Liver (tissue), 3 donors: ENCODE measurements around the gene DNAJC2.
"Not testable (repeated sequence)": the region's sequence is repeated elsewhere in the genome, so short reads cannot be mapped to it uniquely, and the experiment has no call there.

Experiments used
- GABPA ChIP-seq, 2 donors: IDR thresholded peaks in 1 of 2; conservative IDR thresholded peaks in 1 of 2; 2 replicates each; pipeline ENCODE4 v1.6.1; 2016; ENCODE audit warnings: antibody characterized with exemption in 2 of 2, mild to moderate bottlenecking in 1 of 2, moderate library complexity in 1 of 2
- HNF4A ChIP-seq, 2 donors: conservative IDR thresholded peaks; 2 replicates each; pipeline ENCODE4 v1.6.1; 2016; ENCODE audit warnings: antibody characterized with exemption in 2 of 2, mild to moderate bottlenecking in 2 of 2
- MAX ChIP-seq: IDR thresholded peaks from 2 replicates; pipeline ENCODE4 v1.6.1; 2016; ENCODE audit warnings: antibody characterized with exemption
- RAD21 ChIP-seq, 2 donors: IDR thresholded peaks; 2 replicates each; pipeline ENCODE4 v1.6.1; 2016; ENCODE audit warnings: antibody characterized with exemption in 2 of 2, mild to moderate bottlenecking in 2 of 2
- SP1 ChIP-seq: IDR thresholded peaks from 2 replicates; pipeline ENCODE4 v1.6.1; 2018; ENCODE audit warnings: antibody characterized with exemption, mild to moderate bottlenecking
- TAF1 ChIP-seq: conservative IDR thresholded peaks from 2 replicates; pipeline ENCODE4 v1.6.1; 2016; ENCODE audit warnings: antibody characterized with exemption, mild to moderate bottlenecking
- YY1 ChIP-seq: IDR thresholded peaks from 2 replicates; pipeline ENCODE4 v1.6.1; 2016; ENCODE audit warnings: antibody characterized with exemption, mild to moderate bottlenecking
- TF ChIP-seq, protein P1 (sequence below): fragments of 150-350 bp; IDR thresholded peaks from 2 replicates; pipeline ENCODE4 v1.5.1; 2017; ENCODE audit warnings: improper control_type of control experiment, low read depth, low read length; ENCODE audit not compliant: missing input control
- TF ChIP-seq, protein P2 (sequence below): IDR thresholded peaks from 2 replicates; pipeline ENCODE4 v1.6.1; 2016; ENCODE audit warnings: antibody characterized with exemption, mild to moderate bottlenecking
- TF ChIP-seq, protein P3 (sequence below): IDR thresholded peaks from 2 replicates; pipeline ENCODE4 v1.6.1; 2016; ENCODE audit warnings: antibody characterized with exemption
- donor health status: healthy.
- donor health status: healthy.

DNA sequence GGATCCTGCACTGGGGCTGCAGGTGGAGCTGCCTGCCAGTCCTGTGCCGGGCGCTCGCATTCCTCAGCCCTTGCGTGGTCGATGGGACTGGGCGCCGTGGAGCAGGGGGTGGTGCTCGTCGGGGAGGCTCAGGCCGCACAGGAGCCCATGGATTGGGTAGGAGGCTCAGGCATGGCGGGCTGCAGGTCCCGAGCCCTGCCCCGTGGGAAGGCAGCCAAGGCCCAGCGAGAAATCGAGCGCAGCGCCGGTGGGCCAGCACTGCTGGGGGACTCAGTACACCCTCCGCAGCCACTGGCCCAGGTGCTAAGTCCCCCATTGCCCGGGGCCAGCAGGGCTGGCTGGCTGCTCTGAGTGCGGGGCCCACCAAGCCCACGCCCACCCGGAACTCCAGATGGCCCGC lies 69.7 kb downstream of the DNAJC2 start:
- TF ChIP-seq GABPA (IDR thresholded peaks at IDR 0.05 in 1 of 2, conservative IDR thresholded peaks at IDR 0.05 in 1 of 2); TAF1; MAX; RAD21 (IDR thresholded peaks at IDR 0.05); SP1; HNF4A (conservative IDR thresholded peaks at IDR 0.05); YY1: not testable (repeated sequence)
- TF ChIP-seq, protein P1, sequence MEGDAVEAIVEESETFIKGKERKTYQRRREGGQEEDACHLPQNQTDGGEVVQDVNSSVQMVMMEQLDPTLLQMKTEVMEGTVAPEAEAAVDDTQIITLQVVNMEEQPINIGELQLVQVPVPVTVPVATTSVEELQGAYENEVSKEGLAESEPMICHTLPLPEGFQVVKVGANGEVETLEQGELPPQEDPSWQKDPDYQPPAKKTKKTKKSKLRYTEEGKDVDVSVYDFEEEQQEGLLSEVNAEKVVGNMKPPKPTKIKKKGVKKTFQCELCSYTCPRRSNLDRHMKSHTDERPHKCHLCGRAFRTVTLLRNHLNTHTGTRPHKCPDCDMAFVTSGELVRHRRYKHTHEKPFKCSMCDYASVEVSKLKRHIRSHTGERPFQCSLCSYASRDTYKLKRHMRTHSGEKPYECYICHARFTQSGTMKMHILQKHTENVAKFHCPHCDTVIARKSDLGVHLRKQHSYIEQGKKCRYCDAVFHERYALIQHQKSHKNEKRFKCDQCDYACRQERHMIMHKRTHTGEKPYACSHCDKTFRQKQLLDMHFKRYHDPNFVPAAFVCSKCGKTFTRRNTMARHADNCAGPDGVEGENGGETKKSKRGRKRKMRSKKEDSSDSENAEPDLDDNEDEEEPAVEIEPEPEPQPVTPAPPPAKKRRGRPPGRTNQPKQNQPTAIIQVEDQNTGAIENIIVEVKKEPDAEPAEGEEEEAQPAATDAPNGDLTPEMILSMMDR, result not testable (repeated sequence)
- TF ChIP-seq, protein P2, sequence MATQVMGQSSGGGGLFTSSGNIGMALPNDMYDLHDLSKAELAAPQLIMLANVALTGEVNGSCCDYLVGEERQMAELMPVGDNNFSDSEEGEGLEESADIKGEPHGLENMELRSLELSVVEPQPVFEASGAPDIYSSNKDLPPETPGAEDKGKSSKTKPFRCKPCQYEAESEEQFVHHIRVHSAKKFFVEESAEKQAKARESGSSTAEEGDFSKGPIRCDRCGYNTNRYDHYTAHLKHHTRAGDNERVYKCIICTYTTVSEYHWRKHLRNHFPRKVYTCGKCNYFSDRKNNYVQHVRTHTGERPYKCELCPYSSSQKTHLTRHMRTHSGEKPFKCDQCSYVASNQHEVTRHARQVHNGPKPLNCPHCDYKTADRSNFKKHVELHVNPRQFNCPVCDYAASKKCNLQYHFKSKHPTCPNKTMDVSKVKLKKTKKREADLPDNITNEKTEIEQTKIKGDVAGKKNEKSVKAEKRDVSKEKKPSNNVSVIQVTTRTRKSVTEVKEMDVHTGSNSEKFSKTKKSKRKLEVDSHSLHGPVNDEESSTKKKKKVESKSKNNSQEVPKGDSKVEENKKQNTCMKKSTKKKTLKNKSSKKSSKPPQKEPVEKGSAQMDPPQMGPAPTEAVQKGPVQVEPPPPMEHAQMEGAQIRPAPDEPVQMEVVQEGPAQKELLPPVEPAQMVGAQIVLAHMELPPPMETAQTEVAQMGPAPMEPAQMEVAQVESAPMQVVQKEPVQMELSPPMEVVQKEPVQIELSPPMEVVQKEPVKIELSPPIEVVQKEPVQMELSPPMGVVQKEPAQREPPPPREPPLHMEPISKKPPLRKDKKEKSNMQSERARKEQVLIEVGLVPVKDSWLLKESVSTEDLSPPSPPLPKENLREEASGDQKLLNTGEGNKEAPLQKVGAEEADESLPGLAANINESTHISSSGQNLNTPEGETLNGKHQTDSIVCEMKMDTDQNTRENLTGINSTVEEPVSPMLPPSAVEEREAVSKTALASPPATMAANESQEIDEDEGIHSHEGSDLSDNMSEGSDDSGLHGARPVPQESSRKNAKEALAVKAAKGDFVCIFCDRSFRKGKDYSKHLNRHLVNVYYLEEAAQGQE, result not testable (repeated sequence)
- TF ChIP-seq, protein P3, sequence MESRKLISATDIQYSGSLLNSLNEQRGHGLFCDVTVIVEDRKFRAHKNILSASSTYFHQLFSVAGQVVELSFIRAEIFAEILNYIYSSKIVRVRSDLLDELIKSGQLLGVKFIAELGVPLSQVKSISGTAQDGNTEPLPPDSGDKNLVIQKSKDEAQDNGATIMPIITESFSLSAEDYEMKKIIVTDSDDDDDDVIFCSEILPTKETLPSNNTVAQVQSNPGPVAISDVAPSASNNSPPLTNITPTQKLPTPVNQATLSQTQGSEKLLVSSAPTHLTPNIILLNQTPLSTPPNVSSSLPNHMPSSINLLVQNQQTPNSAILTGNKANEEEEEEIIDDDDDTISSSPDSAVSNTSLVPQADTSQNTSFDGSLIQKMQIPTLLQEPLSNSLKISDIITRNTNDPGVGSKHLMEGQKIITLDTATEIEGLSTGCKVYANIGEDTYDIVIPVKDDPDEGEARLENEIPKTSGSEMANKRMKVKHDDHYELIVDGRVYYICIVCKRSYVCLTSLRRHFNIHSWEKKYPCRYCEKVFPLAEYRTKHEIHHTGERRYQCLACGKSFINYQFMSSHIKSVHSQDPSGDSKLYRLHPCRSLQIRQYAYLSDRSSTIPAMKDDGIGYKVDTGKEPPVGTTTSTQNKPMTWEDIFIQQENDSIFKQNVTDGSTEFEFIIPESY, result not testable (repeated sequence)
